Esophagus (tissue), 2 donors: ENCODE results near the gene C1orf35. TPM values are rescaled to one million over a fixed set of nuclear protein-coding genes. Genes with fewer than 3 reads are reported as not detected.

Source experiments
- H3K27ac ChIP-seq, 2 donors: one replicate each; pipeline ENCODE4 v1.5.1; 2013; ENCODE audit warnings: low read depth in 2 of 2, mild to moderate bottlenecking in 2 of 2, inconsistent platforms in 1 of 2, low read length in 1 of 2, moderate library complexity in 1 of 2
- H3K27me3 ChIP-seq, 2 donors: one replicate each; pipeline ENCODE4 v1.6.1; 2013; ENCODE audit warnings: low read length in 2 of 2, control low read depth in 1 of 2, mild to moderate bottlenecking in 1 of 2; ENCODE audit not compliant: insufficient read depth in 2 of 2, control insufficient read depth in 1 of 2
- H3K36me3 ChIP-seq, 2 donors: one replicate each; pipeline ENCODE4 v1.6.1; 2013; ENCODE audit warnings: low read length in 1 of 2; ENCODE audit not compliant: control insufficient read depth in 2 of 2, insufficient read depth in 2 of 2
- H3K4me1 ChIP-seq, 2 donors: one replicate each; pipeline ENCODE4 v1.6.1; 2013; ENCODE audit warnings: low read length in 1 of 2; ENCODE audit not compliant: control insufficient read depth in 2 of 2, insufficient read depth in 2 of 2
- H3K4me3 ChIP-seq, 2 donors: one replicate each; pipeline ENCODE4 v1.5.1; 2013; ENCODE audit warnings: low read length in 2 of 2, mild to moderate bottlenecking in 2 of 2, low read depth in 1 of 2, moderate library complexity in 1 of 2
- H3K9me3 ChIP-seq, 2 donors: one replicate each; pipeline ENCODE4 v1.6.1; 2013; ENCODE audit warnings: mild to moderate bottlenecking in 2 of 2, low read depth in 1 of 2, low read length in 1 of 2, moderate library complexity in 1 of 2; ENCODE audit not compliant: control insufficient read depth in 2 of 2, insufficient read depth in 1 of 2
- WGBS, 2 donors: extraction: QIAGEN DNeasy Blood & Tissue Kit; methylation state at CpG; one replicate each; pipeline ENCODE4 v1.1.7; 2013; 5-methylcytosine and 5-hydroxymethylcytosine counted together
- polyA plus RNA-seq, 2 donors: library from polyadenylated mRNA; stranded (reverse); fragments of 200-250 nt; gene quantifications; one replicate each; pipeline ENCODE4 v1.2.3, GENCODE V29; 2013
- donor health status: healthy with polysubstance abuse.
- donor health status: Bipolar disorder and iron deficiency.

C1orf35 gene
- polyA plus RNA-seq, 2 donors, result 18.4 to 26.0 TPM

- Histone ChIP-seq H3K36me3 (peaks cover 0 to 3% of the 10 kb centered on the region in 2 donors), H3K4me1 (peaks cover 7 to 22% of the 10 kb centered on the region in 2 donors), H3K27ac (peak within 1 kb of the TSS; percentile 96 to 99), H3K27me3 (no peaks in the 10 kb centered on the region), H3K9me3 (no peaks in the 10 kb centered on the region), H3K4me3 (peak within 1 kb of the TSS; percentile 93 to 99)
- WGBS, 2 donors, result 0 to 1% methylated on average over 70 to 87 of the region's 87 CpGs
These were observed 20.8 kb downstream of the C1orf35 start, which contains the start of gene ARF1 for GRCh38 chr1:228082214-228082917. Gene ARF1, plus strand, starts transcription at chr1:228082708. Its CDS starts 14,407 bp downstream, at chr1:228097115.

- Histone ChIP-seq H3K9me3 (no peaks in the 10 kb centered on the region), H3K4me1 (peaks cover 7 to 22% of the 10 kb centered on the region in 2 donors), H3K36me3 (peaks cover 0 to 3% of the 10 kb centered on the region in 2 donors), H3K27me3 (no peaks in the 10 kb centered on the region), H3K4me3 (peak overlapping the region; percentile 56 to 88), H3K27ac (peak overlapping the region; percentile 62 to 64)
- 7 to 12% methylated on average over 31 of the region's 31 CpGs for WGBS, 2 donors
These were observed 21.4 kb downstream of the C1orf35 start for GRCh38 chr1:228081578-228082213.

GRCh38 chr1:228081144-228081543 lies 22.0 kb downstream of the C1orf35 start:
- peak overlapping the region; percentile 56 to 88 for H3K4me3 ChIP-seq
- H3K27ac ChIP-seq, result no peak overlapping the region
- H3K4me1 ChIP-seq, result peaks cover 7 to 22% of the 10 kb centered on the region in 2 donors
- peaks cover 0 to 3% of the 10 kb centered on the region in 2 donors for H3K36me3 ChIP-seq
- WGBS, 2 donors, result 68 to 73% methylated on average over 7 of the region's 7 CpGs
- H3K9me3 ChIP-seq, result no peaks in the 10 kb centered on the region
- no peaks in the 10 kb centered on the region for H3K27me3 ChIP-seq

- Histone ChIP-seq H3K4me1 (peaks cover 7 to 9% of the 10 kb centered on the region in 2 donors), H3K36me3 (peaks cover 0 to 3% of the 10 kb centered on the region in 2 donors), H3K27ac (no peak overlapping the region), H3K27me3 (no peaks in the 10 kb centered on the region), H3K9me3 (no peaks in the 10 kb centered on the region), H3K4me3 (no peak overlapping the region)
- WGBS, 2 donors, result 92 to 94% methylated on average over 7 of the region's 7 CpGs
These were observed 23.4 kb downstream of the C1orf35 start for GRCh38 chr1:228079601-228080263.

GRCh38 chr1:228079013-228079412 lies 24.1 kb downstream of the C1orf35 start:
- WGBS, 2 donors, result 89 to 90% methylated on average over 7 of the region's 7 CpGs
- Histone ChIP-seq H3K4me1 (peaks cover 7 to 9% of the 10 kb centered on the region in 2 donors), H3K27me3 (no peaks in the 10 kb centered on the region), H3K9me3 (no peaks in the 10 kb centered on the region), H3K36me3 (peaks cover 0 to 3% of the 10 kb centered on the region in 2 donors), H3K27ac (no peak overlapping the region), H3K4me3 (no peak overlapping the region)

- H3K4me3 ChIP-seq, result no peak overlapping the region
- H3K27me3 ChIP-seq, result no peaks in the 10 kb centered on the region
- no peak overlapping the region for H3K27ac ChIP-seq
- 59 to 60% methylated on average over 10 of the region's 10 CpGs for WGBS, 2 donors
- no peaks in the 10 kb centered on the region for H3K9me3 ChIP-seq
- H3K36me3 ChIP-seq, result peaks cover 0 to 3% of the 10 kb centered on the region in 2 donors
- peaks cover 6 to 7% of the 10 kb centered on the region in 2 donors for H3K4me1 ChIP-seq
These were observed 25.4 kb downstream of the C1orf35 start for GRCh38 chr1:228077565-228078330.

- H3K27ac ChIP-seq, result no peak overlapping the region
- no peaks in the 10 kb centered on the region for H3K9me3 ChIP-seq
- WGBS, 2 donors, result 73 to 78% methylated on average over 9 of the region's 9 CpGs
- H3K4me1 ChIP-seq, result peaks cover 6 to 7% of the 10 kb centered on the region in 2 donors
- H3K36me3 ChIP-seq, result peaks cover 0 to 3% of the 10 kb centered on the region in 2 donors
- H3K4me3 ChIP-seq, result no peak overlapping the region
- no peaks in the 10 kb centered on the region for H3K27me3 ChIP-seq
These were observed 26.2 kb downstream of the C1orf35 start for GRCh38 chr1:228076796-228077430.

GRCh38 chr1:228075801-228076271 lies 27.3 kb downstream of the C1orf35 start:
- Histone ChIP-seq H3K27ac (no peak overlapping the region), H3K4me3 (no peak overlapping the region), H3K9me3 (no peaks in the 10 kb centered on the region), H3K27me3 (no peaks in the 10 kb centered on the region), H3K4me1 (no peaks in the 10 kb centered on the region), H3K36me3 (peaks cover 0 to 3% of the 10 kb centered on the region in 2 donors)
- WGBS, 2 donors, result 80 to 81% methylated on average over 9 of the region's 9 CpGs
